KMS-11 (cell line): ENCODE results near the gene RHD.
A peak's percentile ranks its signal among the peaks of the same experiment; 100 is the strongest.

Experiments
- H2AFZ ChIP-seq: fragments of 200-600 bp; sonication (generic); 2 replicates; pipeline ENCODE4 v1.6.1; 2016; ENCODE audit warnings: antibody characterized with exemption, mixed run types, low read depth
- H3K27ac ChIP-seq: fragments of 200-600 bp; sonication (generic); 2 replicates; pipeline ENCODE4 v1.6.1; 2016; ENCODE audit warnings: mild to moderate bottlenecking, mixed run types
- H3K27me3 ChIP-seq: fragments of 200-600 bp; sonication (generic); 2 replicates; pipeline ENCODE4 v1.6.1; 2017; ENCODE audit warnings: mild to moderate bottlenecking, low read depth, mixed run types, moderate library complexity; ENCODE audit not compliant: insufficient read depth
- H3K36me3 ChIP-seq: fragments of 200-600 bp; sonication (generic); 2 replicates; pipeline ENCODE4 v1.6.1; 2017; ENCODE audit warnings: mild to moderate bottlenecking, mixed run types; ENCODE audit not compliant: insufficient read depth
- H3K4me1 ChIP-seq: fragments of 200-600 bp; sonication (generic); 2 replicates; pipeline ENCODE4 v1.6.1; 2016; ENCODE audit warnings: mild to moderate bottlenecking, low read depth, mixed run types; ENCODE audit not compliant: poor library complexity, severe bottlenecking
- H3K4me2 ChIP-seq: fragments of 200-600 bp; sonication (generic); 2 replicates; pipeline ENCODE4 v1.7.0; 2016; ENCODE audit warnings: mild to moderate bottlenecking, mixed run types
- H3K4me3 ChIP-seq: fragments of 200-600 bp; sonication (generic); IDR thresholded peaks from 2 replicates; pipeline ENCODE4 v1.6.1; 2017; ENCODE audit warnings: low read depth, low read length, mixed read lengths; ENCODE audit not compliant: insufficient read depth
- H3K79me2 ChIP-seq: fragments of 200-600 bp; sonication (generic); 2 replicates; pipeline ENCODE4 v1.6.1; 2016; ENCODE audit warnings: low read depth, mixed run types; ENCODE audit not compliant: insufficient read depth
- H3K9ac ChIP-seq: fragments of 200-600 bp; sonication (generic); 2 replicates; pipeline ENCODE4 v1.6.1; 2016; ENCODE audit warnings: mild to moderate bottlenecking, mixed run types
- H4K20me1 ChIP-seq: fragments of 200-600 bp; sonication (generic); 2 replicates; pipeline ENCODE4 v1.6.1; 2016; ENCODE audit warnings: mild to moderate bottlenecking, mixed run types; ENCODE audit not compliant: insufficient read depth
- CTCF ChIP-seq: fragments of 200-600 bp; sonication (generic); conservative IDR thresholded peaks from 2 replicates; pipeline ENCODE4 v1.6.1; 2017; ENCODE audit warnings: low read depth, mild to moderate bottlenecking, antibody characterized with exemption, low read length, moderate library complexity, mixed read lengths

RHD gene

DNA sequence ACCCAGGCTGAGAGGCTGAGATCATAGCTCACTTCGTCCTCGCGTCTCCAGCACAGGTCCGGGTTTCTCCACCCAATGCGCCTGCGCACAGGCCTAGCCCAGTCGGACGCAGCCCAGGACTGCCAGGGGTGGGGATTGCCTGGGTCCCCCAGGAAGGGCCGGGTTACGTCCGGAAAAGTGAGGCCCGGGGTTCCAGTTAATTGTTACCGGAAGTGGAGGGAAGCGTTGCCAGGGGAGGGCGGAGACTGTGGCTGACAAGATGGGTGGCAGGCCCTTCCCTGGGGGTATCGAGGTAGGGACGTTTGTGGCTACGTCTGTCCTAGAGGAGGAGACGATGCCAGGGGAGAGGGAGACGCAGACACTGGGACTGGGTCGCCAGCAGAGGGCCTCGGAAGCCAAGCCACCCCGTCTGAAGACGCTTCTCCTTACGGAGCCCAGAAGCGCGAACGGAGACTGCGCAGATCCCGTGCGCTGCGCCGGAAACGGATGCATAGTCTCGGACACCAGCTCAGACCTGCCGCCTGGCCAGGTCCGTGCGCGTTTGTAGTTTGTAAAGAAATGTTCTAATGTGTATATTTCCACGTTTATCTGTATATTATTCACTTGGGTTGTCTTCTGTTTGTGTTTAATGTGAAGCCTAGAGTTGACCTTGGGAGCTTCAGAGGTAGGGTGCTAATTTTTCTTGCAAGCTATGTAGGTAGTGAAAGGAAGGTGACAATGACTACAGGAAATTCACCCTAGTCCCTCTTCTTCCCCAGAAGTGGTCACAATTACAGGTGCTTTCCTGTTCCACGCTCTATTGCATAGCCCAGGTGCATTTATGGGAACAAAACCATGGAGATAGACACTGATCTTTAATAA is 32.4 kb upstream of the RHD start:
- Histone ChIP-seq H4K20me1 (no peaks in the 10 kb centered on the region), H2AFZ (peak overlapping the region; percentile 53; the same call in 1 of the 2 replicates), H3K4me3 (no peak overlapping the region), H3K27me3 (no peaks in the 10 kb centered on the region), H3K4me1 (peaks cover 82% of the 10 kb centered on the region), H3K4me2 (peak overlapping the region; percentile 98), H3K27ac (peak overlapping the region; percentile 74), H3K79me2 (peaks cover 33% of the 10 kb centered on the region), H3K36me3 (peaks cover 25% of the 10 kb centered on the region), H3K9ac (peak overlapping the region; percentile 44)
- peak; percentile 31; the same call in 1 of the 2 replicates for TF ChIP-seq CTCF

GRCh38 chr1:25243907-25244306 is 28.4 kb upstream of the RHD start:
- H3K4me1 ChIP-seq = peaks cover 62% of the 10 kb centered on the region
- H3K36me3 ChIP-seq = peaks cover 36% of the 10 kb centered on the region
- H3K4me2 ChIP-seq = no peak overlapping the region
- H3K79me2 ChIP-seq = peaks cover 52% of the 10 kb centered on the region
- no peak overlapping the region for H3K27ac ChIP-seq
- H3K4me3 ChIP-seq = no peak overlapping the region
- H3K27me3 ChIP-seq = no peaks in the 10 kb centered on the region
- H4K20me1 ChIP-seq = peaks cover 16% of the 10 kb centered on the region; the same call in 1 of the 2 replicates
- no peak for TF ChIP-seq CTCF
- no peak overlapping the region for H2AFZ ChIP-seq
- no peak overlapping the region for H3K9ac ChIP-seq

- H3K9ac ChIP-seq = peak overlapping the region; percentile 95; the same call in 1 of the 2 replicates
- H3K27me3 ChIP-seq = no peaks in the 10 kb centered on the region
- H3K4me1 ChIP-seq = peaks cover 57% of the 10 kb centered on the region
- peaks cover 52% of the 10 kb centered on the region for H3K79me2 ChIP-seq
- H3K27ac ChIP-seq = 0 out of 2 replicates have a peak overlapping the region, but pooled peaks have one; percentile 91
- peaks cover 16% of the 10 kb centered on the region; the same call in 1 of the 2 replicates for H4K20me1 ChIP-seq
- peak overlapping the region; percentile 94 for H3K4me2 ChIP-seq
- TF ChIP-seq CTCF = no peak
- H2AFZ ChIP-seq = no peak overlapping the region
- no peak overlapping the region for H3K4me3 ChIP-seq
- H3K36me3 ChIP-seq = peaks cover 36% of the 10 kb centered on the region
Measured at GRCh38 chr1:25245393-25245792, 26.9 kb upstream of the RHD start.

- Histone ChIP-seq H2AFZ (no peak overlapping the region), H3K27ac (peak overlapping the region; percentile 91; the same call in 1 of the 2 replicates), H3K79me2 (peaks cover 52% of the 10 kb centered on the region), H3K36me3 (peaks cover 36% of the 10 kb centered on the region), H3K4me3 (peak overlapping the region; percentile 83), H3K4me2 (peak overlapping the region; percentile 94), H4K20me1 (peaks cover 16% of the 10 kb centered on the region; the same call in 1 of the 2 replicates), H3K9ac (peak overlapping the region; percentile 95; the same call in 1 of the 2 replicates), H3K27me3 (no peaks in the 10 kb centered on the region), H3K4me1 (peaks cover 54% of the 10 kb centered on the region)
- no peak for TF ChIP-seq CTCF
Measured at GRCh38 chr1:25245809-25246599, 26.3 kb upstream of the RHD start.
